HepG2 (cell line): ENCODE results near the gene NOB1. TPM values are rescaled to one million over a fixed set of nuclear protein-coding genes. Genes with fewer than 3 reads are reported as not detected.
"Not testable (repeated sequence)": the region's sequence is repeated elsewhere in the genome, so short reads cannot be mapped to it uniquely, and the experiment has no call there.

Source experiments
- ATAC-seq: fragments of 200-7000 bp; cut with Tn5 transposase; 3 replicates; pipeline ENCODE4 v1.9.1; 2020; ENCODE audit warnings: mild to moderate bottlenecking, moderate library complexity
- BruUV-seq: library from RNA; stranded (reverse); fragments of 400-500 nt; replicated peaks from 2 replicates; lab custom pipeline; 2021; lab: Mats Ljungman, UMichigan
- CTCF ChIA-PET: fragments of 300-600 bp; formaldehyde crosslinking; extraction: SDS; loops from one replicate; lab custom pipeline; 2021; ENCODE audit warnings: low total read pairs, inconsistent platforms, low intra/inter-chr PET ratio; lab: Yijun Ruan, JAX
- POLR2A ChIA-PET: fragments of 350-600 bp; sonication (Branson Sonifier 250); formaldehyde crosslinking; loops from one replicate; lab custom pipeline; 2020; ENCODE audit warnings: antibody characterized with exemption, inconsistent platforms; lab: Yijun Ruan, JAX
- DNase-seq: peaks from one replicate; pipeline ENCODE4 v3.0.0-alpha.2; 2015; ENCODE audit warnings: low spot score
- FAIRE-seq: peaks from 3 replicates; lab custom pipeline; 2011; peaks lifted over from hg19 to GRCh38; lab: Jason Lieb, UNC
- H2AFZ ChIP-seq: one replicate; pipeline ENCODE4 v1.6.1; 2011; ENCODE audit warnings: low read length, inconsistent platforms
- H3K27ac ChIP-seq: fragments of 300-600 bp; 3 replicates; pipeline ENCODE4 v1.8.0; 2011; ENCODE audit warnings: mixed run types, mild to moderate bottlenecking, mixed read lengths, low read length, inconsistent platforms; ENCODE audit not compliant: insufficient read depth; ENCODE audit errors: extremely low read length
- H3K27me3 ChIP-seq, 2 experiments: fragments of 200-600 bp in 1 of 2; 2 replicates in 1 of 2; 3 replicates in 1 of 2; pipeline versions ENCODE4 v1.6.0 to v1.8.0; 2011; ENCODE audit warnings: low read length in 2 of 2, mild to moderate bottlenecking in 2 of 2, moderate library complexity in 2 of 2, inconsistent platforms in 1 of 2; ENCODE audit not compliant: insufficient read depth in 2 of 2, control insufficient read depth in 1 of 2
- H3K36me3 ChIP-seq, 2 experiments: fragments of 200-600 bp in 1 of 2; replicated peaks in 1 of 2; 2 replicates in 1 of 2; 3 replicates in 1 of 2; pipeline versions ENCODE4 v1.5.1 to v1.8.0; 2011; ENCODE audit warnings: low read length in 2 of 2, inconsistent platforms in 1 of 2; ENCODE audit not compliant: insufficient read depth in 2 of 2, control insufficient read depth in 1 of 2
- H3K4me1 ChIP-seq: 2 replicates; pipeline ENCODE4 v1.5.1; 2012; ENCODE audit warnings: low read length, inconsistent platforms; ENCODE audit not compliant: insufficient read depth
- H3K4me2 ChIP-seq: 2 replicates; pipeline ENCODE4 v1.6.0; 2011; ENCODE audit warnings: low read depth, low read length, inconsistent platforms
- H3K4me3 ChIP-seq, 3 experiments: fragments of 200-600 bp in 1 of 3; sonication (generic), shearing (Covaris generic) in 1 of 3; replicated peaks in 1 of 3; 2 replicates each; pipeline ENCODE4 v1.5.1; 2011 to 2016; ENCODE audit warnings: low read length in 3 of 3, inconsistent platforms in 2 of 3, low read depth in 2 of 3, mild to moderate bottlenecking in 2 of 3, control low read depth in 1 of 3, mixed read lengths in 1 of 3; ENCODE audit not compliant: insufficient read depth in 1 of 3
- H3K79me2 ChIP-seq: one replicate; pipeline ENCODE4 v1.6.1; 2011; ENCODE audit warnings: low read length, inconsistent platforms; ENCODE audit not compliant: insufficient read depth
- H3K9ac ChIP-seq: 2 replicates; pipeline ENCODE4 v1.6.0; 2011; ENCODE audit warnings: mild to moderate bottlenecking, low read depth, low read length, inconsistent platforms; ENCODE audit not compliant: insufficient read depth
- H3K9me3 ChIP-seq: 2 replicates; pipeline ENCODE4 v1.5.1; 2012; ENCODE audit warnings: mild to moderate bottlenecking, low read length
- H4K20me1 ChIP-seq: 2 replicates; pipeline ENCODE4 v1.6.0; 2011; ENCODE audit warnings: inconsistent platforms, mild to moderate bottlenecking, low read length, moderate library complexity; ENCODE audit not compliant: insufficient read depth
- GMEB2 ChIP-seq: IDR thresholded peaks from 2 replicates; pipeline ENCODE4 v1.6.1; 2016; ENCODE audit warnings: missing biosample characterization, missing genetic modification reagents, low read depth
- RBFOX2 ChIP-seq: fragments of 200-400 bp; formaldehyde crosslinking; IDR thresholded peaks from 2 replicates; pipeline ENCODE4 v1.6.1; 2017; ENCODE audit warnings: low read depth, mild to moderate bottlenecking, low read length
- YEATS2 ChIP-seq: sonication (generic); formaldehyde crosslinking; IDR thresholded peaks from 2 replicates; pipeline ENCODE4 v1.4.0; 2020; ENCODE audit warnings: missing genetic modification reagents, borderline replicate concordance
- ZBTB4 ChIP-seq: sonication (generic); formaldehyde crosslinking; IDR thresholded peaks from 2 replicates; pipeline ENCODE4 v1.4.0; 2020; ENCODE audit warnings: missing genetic modification reagents, mild to moderate bottlenecking, borderline replicate concordance
- ZNF121 ChIP-seq: sonication (generic); formaldehyde crosslinking; IDR thresholded peaks from 2 replicates; pipeline ENCODE4 v1.5.0; 2020; ENCODE audit warnings: mild to moderate bottlenecking, missing genetic modification reagents
- ZNF501 ChIP-seq: sonication (generic); formaldehyde crosslinking; IDR thresholded peaks from 2 replicates; pipeline ENCODE4 v1.5.1; 2020; ENCODE audit warnings: mild to moderate bottlenecking, moderate library complexity, missing genetic modification reagents
- ZNF619 ChIP-seq: sonication (generic); formaldehyde crosslinking; IDR thresholded peaks from 2 replicates; pipeline ENCODE4 v1.4.0; 2020; ENCODE audit warnings: mild to moderate bottlenecking, missing genetic modification reagents
- WGBS: methylation state at CpG from one replicate; pipeline ENCODE4 v1.1.6; 2017; ENCODE audit warnings: low lambda C conversion rate; 5-methylcytosine and 5-hydroxymethylcytosine counted together
- in situ Hi-C: cut with HindIII; loops from 2 replicates; pipeline ENCODE4 v1.10.0; 2017; ENCODE audit warnings: low pct_unique_long_range_greater_than_20kb; ENCODE audit not compliant: extremely low pct_ligation_motif_present
- intact Hi-C: fragments of 100-400 bp; cut with micrococcal nuclease; formaldehyde crosslinking; loops from one replicate; pipeline ENCODE4 v1.10.0; 2022; ENCODE audit not compliant: unreplicated experiment
- polyA plus RNA-seq, 8 experiments: library from polyadenylated mRNA; depleted of rRNA in 3 of 8; stranded (reverse) in 7 of 8; unstranded in 1 of 8; fragments of >200 nt; fragmentation: Illumina TruSeq in 4 of 8; extraction: Trizol in 4 of 8; gene quantifications; 2 replicates each; pipeline versions ENCODE4 v1.2.1 to v1.2.3, GENCODE V29; 2011 to 2016; ENCODE audit warnings: low read depth in 4 of 8, missing spikeins in 1 of 8, mixed read lengths in 1 of 8; ENCODE audit not compliant: insufficient read depth in 1 of 8
- total RNA-seq, 5 experiments: library from RNA; depleted of rRNA; stranded (reverse); fragments of >200 nt; fragmentation: Illumina TruSeq; extraction: Trizol; gene quantifications; 2 replicates each; pipeline ENCODE4 v1.2.3, GENCODE V29; 2016; ENCODE audit warnings: low read depth in 1 of 5
- TF ChIP-seq, protein P1 (sequence below): sonication (generic); formaldehyde crosslinking; IDR thresholded peaks from 2 replicates; pipeline ENCODE4 v1.5.1; 2020; ENCODE audit warnings: mild to moderate bottlenecking, missing genetic modification reagents

NOB1 gene
- total and polyA plus RNA-seq, 2 of the 13 experiments (the other 11 are each of a cell fraction or from before 2014, with no cell fraction given): 47.1 to 162 TPM

- peaks cover 33% of the 10 kb centered on the region for H3K4me1 ChIP-seq
- peaks cover 9% of the 10 kb centered on the region in 2 experiments; a peak in 4 of 5 replicates for H3K36me3 ChIP-seq
- no peaks in the 10 kb centered on the region for H4K20me1 ChIP-seq
- no TSS peak for BruUV-seq
- H3K4me2 ChIP-seq: no peak overlapping the region
- in situ Hi-C loops: no loop called here
- no peaks in the 10 kb centered on the region; a peak in 1 of 5 replicates for H3K27me3 ChIP-seq
- CTCF ChIA-PET: no interaction called here
- no peak for DNase-seq
- H3K9me3 ChIP-seq: no peaks in the 10 kb centered on the region
- H3K79me2 ChIP-seq: no peaks in the 10 kb centered on the region
- intact Hi-C loops: no loop called here
- no peak overlapping the region for H3K27ac ChIP-seq
- H2AFZ ChIP-seq: no peak overlapping the region
- no peak for FAIRE-seq
- TF ChIP-seq RBFOX2: no peak
- TF ChIP-seq GMEB2 (CRISPR knock-in tag): no peak
- ATAC-seq: no peak
- no peak overlapping the region for H3K4me3 ChIP-seq
- POLR2A ChIA-PET: no interaction called here
- H3K9ac ChIP-seq: no peak overlapping the region
- 95% methylated on average over 4 of the region's 4 CpGs for WGBS
These were observed 38.8 kb upstream of the NOB1 start for GRCh38 chr16:69793526-69793925.

GRCh38 chr16:69791391-69791847 is 36.7 kb upstream of the NOB1 start:
- H3K4me2 ChIP-seq, DNase-seq, H3K9ac ChIP-seq, H4K20me1 ChIP-seq, BruUV-seq, CTCF ChIA-PET, H2AFZ ChIP-seq, ATAC-seq, H3K4me3 ChIP-seq, in situ Hi-C loops, H3K27me3 ChIP-seq, H3K9me3 ChIP-seq, H3K79me2 ChIP-seq, intact Hi-C loops, FAIRE-seq: not testable (repeated sequence)
- 89% methylated on average over 6 of the region's 6 CpGs for WGBS
- peak overlapping the region; percentile 82 for H3K27ac ChIP-seq
- POLR2A ChIA-PET: interaction anchor here (1.6 to 1.8 kb wide), 2 partner anchors 29 to 37 kb away, joined by 4 to 5 read pairs; partner anchors contain the start of genes NOB1 and WWP2
- H3K36me3 ChIP-seq: peaks cover 11 to 12% of the 10 kb centered on the region in 2 experiments
- peaks cover 54% of the 10 kb centered on the region for H3K4me1 ChIP-seq
- TF ChIP-seq ZNF121 (CRISPR knock-in tag) (peak; percentile 66), ZNF501 (CRISPR knock-in tag) (peak; percentile 46; the same call in 1 of the 2 replicates), YEATS2 (CRISPR knock-in tag) (0 out of 2 replicates have a peak, but pooled peaks have one; percentile 19), ZBTB4 (peak; percentile 36; the same call in 1 of the 2 replicates), ZNF619 (CRISPR knock-in tag) (0 out of 2 replicates have a peak, but pooled peaks have one; percentile 45)
- TF ChIP-seq, protein P1, sequence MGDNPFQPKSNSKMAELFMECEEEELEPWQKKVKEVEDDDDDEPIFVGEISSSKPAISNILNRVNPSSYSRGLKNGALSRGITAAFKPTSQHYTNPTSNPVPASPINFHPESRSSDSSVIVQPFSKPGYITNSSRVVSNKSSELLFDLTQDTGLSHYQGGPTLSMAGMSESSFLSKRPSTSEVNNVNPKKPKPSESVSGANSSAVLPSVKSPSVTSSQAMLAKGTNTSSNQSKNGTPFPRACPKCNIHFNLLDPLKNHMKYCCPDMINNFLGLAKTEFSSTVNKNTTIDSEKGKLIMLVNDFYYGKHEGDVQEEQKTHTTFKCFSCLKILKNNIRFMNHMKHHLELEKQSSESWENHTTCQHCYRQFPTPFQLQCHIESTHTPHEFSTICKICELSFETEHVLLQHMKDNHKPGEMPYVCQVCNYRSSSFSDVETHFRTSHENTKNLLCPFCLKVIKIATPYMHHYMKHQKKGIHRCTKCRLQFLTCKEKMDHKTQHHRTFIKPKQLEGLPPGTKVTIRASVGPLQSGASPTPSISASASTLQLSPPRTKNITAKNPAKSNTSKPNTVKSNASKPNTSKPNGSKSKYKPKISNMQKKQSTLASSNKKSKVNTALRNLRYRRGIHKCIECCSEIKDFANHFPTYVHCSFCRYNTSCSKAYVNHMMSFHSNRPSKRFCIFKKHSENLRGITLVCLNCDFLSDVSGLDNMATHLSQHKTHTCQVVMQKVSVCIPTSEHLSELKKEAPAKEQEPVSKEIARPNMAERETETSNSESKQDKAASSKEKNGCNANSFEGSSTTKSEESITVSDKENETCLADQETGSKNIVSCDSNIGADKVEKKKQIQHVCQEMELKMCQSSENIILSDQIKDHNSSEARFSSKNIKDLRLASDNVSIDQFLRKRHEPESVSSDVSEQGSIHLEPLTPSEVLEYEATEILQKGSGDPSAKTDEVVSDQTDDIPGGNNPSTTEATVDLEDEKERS (CRISPR knock-in tag): peak; percentile 66; the same call in 1 of the 2 replicates
